Measurements from ENCODE around the gene NUDT3. TPM values are rescaled to one million over a fixed set of nuclear protein-coding genes. Genes with fewer than 3 reads are reported as not detected.
"Not testable (repeated sequence)": the region's sequence is repeated elsewhere in the genome, so short reads cannot be mapped to it uniquely, and the experiment has no call there.

Gene NUDT3
- total RNA-seq, 1 donor from 2014 or later: 29.1 TPM

- H3K4me1 ChIP-seq: peaks cover 16% of the 10 kb centered on the region
- H3K36me3 ChIP-seq: peaks cover 8% of the 10 kb centered on the region
- no peak overlapping the region for H3K27ac ChIP-seq
- H3K27me3 ChIP-seq (ENCODE audit: low read depth): no peaks in the 10 kb centered on the region
- DNase-seq (no peak), ATAC-seq (peak in 1 of 2 donors; percentile 31)
- no peak overlapping the region for H3K4me3 ChIP-seq
- intact Hi-C loops (cut with DNase I): no loop called here
- H3K9me3 ChIP-seq: no peaks in the 10 kb centered on the region
- TF ChIP-seq CTCF (IDR thresholded peaks at IDR 0.05): no peak
Observed at GRCh38 chr6:34332251-34333198, 59.9 kb downstream of the NUDT3 start.

GRCh38 chr6:34331371-34332050, 61.0 kb downstream of the NUDT3 start:
- no peak for TF ChIP-seq CTCF (IDR thresholded peaks at IDR 0.05)
- Histone ChIP-seq H3K27ac (no peak overlapping the region), H3K9me3 (no peaks in the 10 kb centered on the region), H3K27me3 (ENCODE audit: low read depth) (no peaks in the 10 kb centered on the region), H3K36me3 (peaks cover 8% of the 10 kb centered on the region), H3K4me1 (peaks cover 9% of the 10 kb centered on the region), H3K4me3 (no peak overlapping the region)
- DNase-seq: no peak
- intact Hi-C loops (cut with DNase I): no loop called here
- ATAC-seq: no peak

GRCh38 chr6:34329814-34330213, 62.7 kb downstream of the NUDT3 start:
- ATAC-seq; H3K4me1 ChIP-seq; H3K9me3 ChIP-seq; H3K27me3 ChIP-seq (ENCODE audit: low read depth); DNase-seq; intact Hi-C loops (cut with DNase I); H3K27ac ChIP-seq; H3K36me3 ChIP-seq; H3K4me3 ChIP-seq: not testable (repeated sequence)

- Histone ChIP-seq H3K27me3 (ENCODE audit: low read depth) (no peaks in the 10 kb centered on the region), H3K4me3 (no peak overlapping the region), H3K9me3 (no peaks in the 10 kb centered on the region), H3K4me1 (peaks cover 9% of the 10 kb centered on the region), H3K27ac (no peak overlapping the region), H3K36me3 (peaks cover 2% of the 10 kb centered on the region)
- TF ChIP-seq CTCF (IDR thresholded peaks at IDR 0.05): no peak
- no peak for ATAC-seq
- intact Hi-C loops (cut with DNase I): no loop called here
- no peak for DNase-seq
Observed at GRCh38 chr6:34328969-34329368, 63.5 kb downstream of the NUDT3 start.

- H3K27ac ChIP-seq; H3K9me3 ChIP-seq; intact Hi-C loops (cut with DNase I); H3K36me3 ChIP-seq; ATAC-seq; H3K27me3 ChIP-seq (ENCODE audit: low read depth); H3K4me1 ChIP-seq; DNase-seq; H3K4me3 ChIP-seq: not testable (repeated sequence)
Observed at GRCh38 chr6:34327313-34328205, 64.9 kb downstream of the NUDT3 start.

GRCh38 chr6:34325633-34326032, 66.8 kb downstream of the NUDT3 start:
- H3K9me3 ChIP-seq: no peaks in the 10 kb centered on the region
- no peak for TF ChIP-seq CTCF (IDR thresholded peaks at IDR 0.05)
- H3K36me3 ChIP-seq: no peaks in the 10 kb centered on the region
- H3K4me1 ChIP-seq: no peaks in the 10 kb centered on the region
- no peaks in the 10 kb centered on the region for H3K27me3 ChIP-seq (ENCODE audit: low read depth)
- no peak overlapping the region for H3K27ac ChIP-seq
- no peak for ATAC-seq
- DNase-seq: no peak
- H3K4me3 ChIP-seq: no peak overlapping the region
- intact Hi-C loops (cut with DNase I): no loop called here

All from lower lobe of right lung (tissue), 2 donors.